Activated CD4-positive, alpha-beta T cell treated with anti-CD3 and anti-CD28 coated beads for 4 hours (primary cell): ENCODE data around the gene FOXK1.

ENCODE experiments used
- DNase-seq, 2 donors: peaks; one replicate each; pipeline ENCODE4 v3.0.0-alpha.2; 2020

The FOXK1 gene

DNA sequence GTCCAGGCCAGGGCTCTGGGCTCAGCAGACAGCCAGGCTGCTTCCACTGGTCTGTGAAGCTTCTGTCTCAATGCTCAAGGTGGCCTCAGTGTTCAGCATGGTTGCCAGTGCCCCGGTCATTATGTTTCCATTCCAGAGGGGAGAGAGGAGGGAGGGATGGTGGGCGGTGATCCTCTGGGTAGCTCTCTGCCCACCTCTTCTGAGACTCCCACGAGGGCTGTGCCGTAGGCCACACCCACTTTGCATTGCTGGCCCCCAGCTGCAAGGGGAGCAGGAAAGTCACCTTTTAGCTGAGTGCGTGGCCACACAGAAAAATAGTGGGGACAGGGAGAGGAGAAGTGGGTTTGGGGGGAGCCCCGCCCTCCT, 42.5 kb downstream of the FOXK1 start:
- DNase-seq: no peak

DNA sequence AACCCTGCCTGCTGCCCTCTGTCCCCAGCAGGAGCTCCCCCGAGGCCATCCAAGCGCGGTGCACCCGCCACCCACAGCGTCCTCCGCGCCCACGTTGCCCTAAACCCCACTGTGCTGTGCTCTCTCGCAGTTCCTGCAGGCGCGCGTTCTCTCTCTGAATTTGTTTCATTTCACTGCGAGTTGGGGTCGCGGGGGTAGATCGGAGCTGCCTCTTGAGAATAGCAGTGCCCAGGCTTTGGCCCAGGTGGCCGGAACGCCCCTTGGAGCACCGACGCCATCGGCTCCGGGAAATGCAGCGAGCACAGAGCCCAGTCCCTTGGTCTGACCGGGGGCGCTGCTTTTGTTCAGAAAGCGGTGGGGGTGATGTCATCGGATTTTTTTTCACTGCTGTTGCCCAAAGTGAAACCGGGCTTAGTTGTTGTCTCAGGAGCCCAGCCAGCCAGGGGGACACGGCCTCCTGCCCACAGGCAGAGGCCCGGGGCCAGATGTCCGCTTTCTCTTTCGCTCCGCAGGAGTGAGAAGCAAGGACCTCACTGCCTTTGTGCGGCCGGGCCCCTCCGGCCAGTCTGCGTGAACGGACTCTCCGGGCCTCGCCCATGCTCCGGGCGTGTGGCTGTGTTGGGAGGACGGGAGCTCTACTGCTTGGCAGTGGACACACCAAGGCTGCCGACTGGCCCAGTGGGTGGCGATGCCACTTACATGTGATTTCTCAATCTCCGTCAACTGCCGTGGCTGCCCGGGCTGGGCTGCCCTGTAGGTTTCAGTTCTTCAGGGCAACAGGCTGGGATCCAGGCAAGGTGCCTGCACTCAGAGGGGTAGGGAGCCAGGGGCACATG, 43.1 kb downstream of the FOXK1 start:
- DNase-seq: peak; percentile 40 to 53

DNA sequence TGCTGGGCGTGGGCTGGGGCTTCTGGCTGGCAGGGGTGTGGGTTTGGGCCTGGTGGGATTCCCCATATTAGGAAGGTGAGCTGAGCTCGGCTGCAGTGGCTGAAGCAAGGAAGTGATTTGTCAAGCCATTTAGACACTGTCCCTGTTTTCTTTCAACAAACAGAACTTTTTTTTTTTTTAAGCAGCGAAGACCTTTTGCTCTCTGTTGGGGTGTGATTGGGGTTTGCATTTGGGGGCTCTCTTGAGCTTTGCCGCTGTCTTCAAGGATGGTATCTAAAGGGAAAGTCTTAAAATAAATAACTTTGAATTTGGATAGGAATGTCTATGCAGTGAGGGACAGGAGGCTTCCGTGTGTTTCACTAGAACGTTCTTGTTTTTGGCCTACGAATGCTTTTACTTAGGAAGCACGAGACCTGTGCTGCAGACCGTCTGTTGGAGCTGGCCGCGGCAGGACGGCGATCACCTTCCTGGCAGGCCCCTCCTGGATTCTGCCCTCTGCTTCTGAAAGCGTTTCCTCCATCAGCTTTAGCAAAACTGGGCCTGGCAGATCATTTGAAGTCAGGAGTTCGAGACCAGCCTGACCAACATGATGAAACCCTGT, 43.9 kb downstream of the FOXK1 start:
- DNase-seq: no peak

DNA sequence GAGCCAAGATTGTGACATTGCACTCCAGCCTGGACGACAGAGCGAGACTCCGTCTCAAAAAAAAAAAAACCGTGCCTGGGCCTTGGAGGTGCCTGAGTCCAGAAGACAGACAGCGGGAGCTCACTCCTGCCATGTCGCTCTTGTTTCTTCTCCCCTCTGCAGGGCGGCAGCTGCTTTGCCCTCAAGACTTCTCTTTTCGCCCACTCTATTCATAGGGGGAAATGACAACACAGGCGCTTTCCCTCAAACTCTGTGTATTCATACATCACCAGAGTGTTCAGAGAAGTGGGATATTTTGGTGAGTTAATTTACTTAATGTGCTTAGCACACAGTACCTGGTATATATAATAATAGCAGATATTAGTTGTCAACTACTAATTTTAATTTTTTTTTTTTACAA, 44.5 kb downstream of the FOXK1 start:
- DNase-seq: no peak

DNA sequence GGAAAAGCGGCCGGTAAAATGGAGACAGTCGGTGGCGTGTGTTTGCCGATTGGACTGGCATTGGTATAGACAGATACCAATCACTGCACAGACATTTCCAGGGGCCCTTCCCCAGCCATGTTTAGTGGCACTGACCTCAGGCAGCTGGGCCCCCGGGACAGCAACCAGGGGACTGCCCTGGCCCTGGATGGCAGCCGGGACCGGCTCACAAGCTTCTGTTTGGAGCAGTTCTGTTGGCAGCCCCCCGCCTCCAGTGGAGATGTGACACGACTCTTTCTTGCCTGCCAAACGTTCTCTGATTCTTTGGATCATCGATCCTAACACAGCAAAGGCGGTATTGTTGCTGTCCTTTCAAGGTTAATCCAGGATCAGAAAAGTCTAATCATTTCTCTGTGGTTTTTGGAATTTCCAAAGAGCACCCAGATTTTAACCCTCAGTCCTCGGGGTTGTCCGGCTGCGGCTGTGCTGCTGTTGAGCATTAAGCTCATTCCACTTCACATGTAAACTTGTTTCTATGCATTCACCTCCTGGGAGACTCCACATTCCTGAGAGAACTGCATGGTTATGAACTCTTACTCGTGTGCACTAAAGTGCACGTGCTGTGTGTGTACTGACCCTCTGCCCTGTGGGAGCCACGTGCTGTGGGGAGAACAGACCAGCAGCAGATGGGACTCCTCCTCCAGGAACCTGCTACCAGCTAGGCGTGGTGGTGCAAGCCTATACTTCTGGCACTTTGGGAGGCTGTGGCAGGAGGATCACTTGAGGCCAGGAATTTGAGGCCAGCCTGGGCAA, 46.0 kb downstream of the FOXK1 start:
- DNase-seq: no peak

DNA sequence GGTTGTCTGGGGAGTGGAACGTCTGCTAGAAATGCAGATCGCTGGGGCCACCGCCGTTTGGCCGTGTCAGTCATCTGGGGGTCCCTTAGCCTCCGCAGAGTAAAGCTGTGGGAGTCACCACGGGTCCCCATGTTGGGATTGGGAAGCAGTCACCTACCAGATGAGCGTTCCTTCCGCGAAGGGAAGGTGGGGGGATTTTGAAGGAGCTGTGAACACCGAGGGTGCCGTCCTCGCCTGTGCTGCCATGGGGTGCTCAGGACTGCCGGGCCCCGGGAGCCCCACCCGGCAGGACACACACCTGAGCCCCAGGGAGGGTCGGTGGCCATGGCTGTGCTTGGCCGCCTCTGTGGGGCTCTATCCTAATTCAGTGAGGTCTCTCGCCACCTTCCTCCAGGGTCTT, 47.2 kb downstream of the FOXK1 start:
- no peak for DNase-seq

DNA sequence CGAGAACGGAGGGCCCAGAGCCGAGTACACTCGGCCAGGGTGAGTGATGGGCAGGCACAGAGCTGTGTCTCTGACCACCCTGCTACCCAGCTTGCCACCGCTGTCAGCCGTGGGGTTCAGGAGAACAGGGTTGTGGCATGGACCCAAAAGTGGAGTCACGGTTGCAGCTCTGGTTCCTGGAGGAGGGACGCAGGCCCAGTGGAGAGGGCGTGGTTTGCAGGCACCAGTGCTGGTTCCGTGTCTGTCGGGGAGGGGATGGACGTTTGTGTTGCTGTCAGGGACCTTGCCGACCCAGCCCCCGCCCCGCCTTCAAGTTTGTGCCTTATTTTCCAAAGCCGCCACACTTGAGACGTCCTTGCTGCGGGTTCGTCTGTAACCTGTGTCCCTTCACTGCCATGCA, 48.2 kb downstream of the FOXK1 start:
- DNase-seq: no peak

DNA sequence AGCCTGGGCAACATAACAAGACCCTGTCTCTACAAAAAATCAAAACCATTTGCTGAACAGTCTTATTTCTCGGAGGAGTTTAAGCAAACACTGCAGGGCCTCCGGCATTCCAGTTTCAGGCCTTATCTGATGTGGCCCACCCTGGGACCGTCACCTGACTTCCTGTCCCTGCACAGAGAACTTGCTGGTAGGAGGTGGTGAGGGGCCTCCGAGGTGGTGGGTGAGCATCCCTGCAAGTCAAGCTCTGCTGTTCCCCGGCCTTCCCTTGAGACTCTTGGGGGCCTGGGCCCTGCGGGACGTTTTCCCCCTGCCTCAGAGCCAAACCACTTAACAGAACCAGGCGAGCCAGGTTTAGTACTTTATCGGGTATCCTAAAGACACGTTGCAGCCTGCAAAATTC, 48.9 kb downstream of the FOXK1 start:
- DNase-seq: no peak

DNA sequence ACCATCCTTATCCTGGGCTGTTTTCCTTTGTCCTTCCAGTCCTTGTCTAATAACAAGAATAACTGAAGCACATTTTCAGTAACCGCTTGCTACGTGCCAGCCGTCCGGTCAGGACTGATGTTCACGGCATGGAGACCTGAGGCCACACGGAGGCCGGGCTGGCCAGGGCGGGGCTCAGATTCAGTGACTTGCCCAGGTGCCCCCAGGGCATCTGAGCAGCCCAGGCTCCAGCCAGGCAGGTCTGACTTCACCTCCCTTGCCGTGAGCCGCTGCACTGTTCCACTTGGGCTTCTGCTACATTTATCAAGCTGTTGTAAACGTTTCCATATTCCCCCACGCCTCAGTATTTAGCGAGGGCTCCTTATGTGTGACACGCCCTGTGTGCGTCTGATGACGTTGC, 49.7 kb downstream of the FOXK1 start:
- no peak for DNase-seq

DNA sequence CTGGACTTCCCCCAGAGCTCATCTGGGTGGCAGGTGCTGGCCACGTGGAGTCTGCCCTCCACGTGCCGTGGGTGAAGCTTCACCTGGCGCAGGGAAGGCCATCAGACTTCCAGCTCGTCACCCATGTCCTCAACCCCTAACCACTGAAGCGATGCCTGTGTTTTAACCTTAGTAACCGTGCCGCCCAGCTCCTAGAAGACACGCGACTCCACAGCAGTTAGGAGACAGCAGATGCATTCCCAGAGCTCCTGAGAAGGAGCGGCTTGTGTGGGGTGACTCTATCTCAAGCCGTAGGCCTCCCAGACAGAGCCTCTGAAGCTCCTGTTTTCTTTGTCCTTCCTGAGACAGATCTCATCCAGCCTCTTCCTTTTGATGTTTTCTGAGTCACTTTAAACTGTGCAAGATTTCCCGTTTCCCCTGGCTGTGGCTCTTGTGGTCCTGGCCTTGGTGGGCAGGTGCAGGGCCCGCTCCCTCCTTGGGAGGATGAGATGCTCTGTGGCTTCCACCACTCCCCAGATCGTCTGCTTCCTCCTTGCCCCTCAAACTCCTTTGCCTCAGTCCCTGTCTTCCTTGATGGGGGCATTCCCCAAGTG, 51.9 kb downstream of the FOXK1 start:
- no peak for DNase-seq

DNA sequence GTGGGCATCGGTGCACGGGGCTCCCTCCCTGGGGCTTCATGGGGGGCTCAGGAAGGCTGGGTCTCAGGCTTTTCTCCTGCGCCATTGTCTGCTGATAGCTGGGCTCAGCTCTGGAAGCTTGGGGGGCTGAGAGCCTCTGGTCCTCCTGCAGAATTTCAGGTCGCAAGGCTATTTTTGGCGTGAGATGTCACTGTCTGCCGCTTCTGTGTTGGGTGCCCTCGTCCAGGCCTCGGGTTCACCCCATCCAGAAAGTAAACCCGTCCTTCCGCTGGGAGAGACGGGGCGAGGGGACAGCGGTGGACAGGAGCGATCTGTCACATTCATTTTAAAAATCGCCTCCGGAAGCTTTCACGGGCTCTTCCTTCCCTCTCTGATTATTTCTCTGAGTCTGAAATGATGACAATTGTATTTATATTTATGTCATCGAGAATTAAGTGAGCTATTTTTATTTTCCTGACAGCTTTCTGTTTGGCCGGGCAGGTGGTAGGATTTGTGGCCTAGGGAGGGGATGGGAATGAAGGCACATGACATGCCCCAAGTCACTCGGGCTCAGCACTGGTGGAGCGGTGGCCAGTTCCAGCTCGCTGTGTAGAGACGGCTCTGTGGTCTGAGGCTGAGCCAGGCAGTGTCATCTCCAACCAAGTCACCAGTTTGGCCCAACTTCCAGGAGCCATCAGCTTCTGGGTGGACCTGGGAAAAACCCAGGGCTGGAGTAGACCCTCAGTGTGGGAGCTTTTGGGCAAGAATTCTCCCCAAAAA, 52.7 kb downstream of the FOXK1 start:
- no peak for DNase-seq

DNA sequence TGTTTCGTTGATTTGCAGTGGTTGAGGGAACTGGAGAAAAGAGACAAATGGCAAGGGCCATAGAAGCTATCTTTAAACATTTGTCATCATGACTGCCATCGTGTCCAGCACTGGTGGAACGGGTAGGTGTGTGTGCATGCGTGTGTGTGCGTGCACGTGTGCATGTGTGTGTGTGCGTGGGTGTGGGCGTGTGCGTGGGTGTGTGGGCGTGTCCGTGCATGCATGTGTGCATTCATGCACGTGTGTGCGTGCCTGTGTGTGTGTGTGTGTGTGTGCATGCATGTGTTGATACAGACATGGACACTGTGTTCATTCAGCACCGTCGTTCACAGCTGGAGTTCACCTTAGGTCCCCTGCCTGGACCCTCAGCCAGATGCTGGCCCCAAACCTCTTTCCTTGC, 55.2 kb downstream of the FOXK1 start:
- DNase-seq: no peak

DNA sequence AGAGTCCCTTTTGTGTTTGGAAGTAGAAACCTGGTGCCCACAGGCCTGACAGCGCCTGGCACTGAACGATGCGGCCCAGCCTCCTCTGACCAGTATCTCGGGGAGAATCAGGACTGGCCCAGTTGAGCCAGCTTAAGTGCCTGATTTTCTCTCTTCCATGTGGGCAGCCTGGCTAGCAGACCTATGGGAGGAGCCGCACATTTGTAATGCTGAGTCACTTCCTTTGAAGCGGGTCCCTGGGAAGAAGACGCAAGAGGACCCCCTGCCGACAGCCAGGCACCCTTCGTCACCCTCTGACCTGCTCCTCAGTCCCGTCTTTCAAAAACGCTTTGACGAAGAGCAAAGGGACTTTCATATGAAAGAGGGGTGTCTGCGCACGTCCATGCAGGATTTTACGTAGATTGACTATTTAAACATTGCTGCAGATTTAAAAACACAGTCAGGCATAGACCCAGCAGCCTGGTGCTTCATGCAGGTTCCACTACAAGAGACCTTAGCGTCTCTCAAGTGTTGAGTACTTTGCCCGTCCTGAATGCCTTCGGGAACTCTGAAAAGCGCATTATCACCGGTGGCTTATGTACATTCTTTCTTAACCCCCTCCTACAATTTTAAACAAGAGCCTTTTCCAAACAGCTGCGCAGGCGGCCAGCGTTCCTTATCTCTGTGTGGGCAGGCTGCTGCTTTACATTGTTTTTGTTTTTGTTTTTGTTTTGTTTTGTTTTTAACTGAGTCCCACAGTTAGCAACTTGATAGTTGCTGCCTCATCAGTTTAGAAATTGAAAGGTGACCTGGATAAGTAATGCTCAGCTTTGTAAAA, 56.8 kb downstream of the FOXK1 start:
- peak; percentile 23 to 25 for DNase-seq

DNA sequence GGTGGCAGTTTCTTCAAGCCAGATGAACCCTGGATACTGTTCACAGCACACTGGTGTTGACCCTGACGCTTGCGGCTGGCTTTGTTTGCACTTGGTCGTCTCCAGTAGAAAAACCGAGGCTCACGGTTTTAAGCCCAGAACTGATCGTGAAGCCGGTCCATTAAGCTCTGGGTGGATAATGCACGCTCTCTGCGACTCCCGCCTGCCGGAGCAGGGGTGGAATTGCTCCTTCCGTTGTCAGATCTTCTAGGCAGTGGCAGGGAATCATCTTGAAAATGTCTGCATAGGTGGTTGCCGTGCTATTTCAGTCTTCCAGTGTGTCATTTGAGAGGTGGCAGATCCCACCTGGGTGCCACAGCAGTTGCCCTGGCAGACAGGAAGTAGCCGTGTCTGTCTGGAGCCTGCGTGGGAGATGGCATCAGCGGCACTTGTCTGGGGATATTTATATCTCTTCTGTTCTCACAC, 57.5 kb downstream of the FOXK1 start:
- peak; percentile 52 to 59 for DNase-seq

DNA sequence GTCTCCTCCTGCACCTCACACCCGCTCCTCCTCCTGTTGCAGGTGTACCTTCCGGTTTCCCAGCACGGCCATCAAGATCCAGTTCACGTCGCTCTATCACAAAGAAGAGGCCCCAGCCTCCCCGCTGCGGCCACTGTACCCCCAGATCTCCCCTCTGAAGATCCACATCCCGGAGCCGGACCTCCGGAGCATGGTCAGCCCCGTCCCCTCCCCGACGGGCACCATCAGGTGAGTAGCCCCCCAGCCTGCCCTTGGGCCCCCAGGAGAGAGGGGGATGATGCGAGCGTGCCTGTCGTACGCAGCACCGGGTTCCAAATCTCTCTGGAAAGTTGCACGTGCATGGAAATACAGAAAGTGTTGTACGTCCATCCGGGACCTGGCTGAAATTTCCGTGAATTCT, 58.7 kb downstream of the FOXK1 start:
- DNase-seq: no peak

DNA sequence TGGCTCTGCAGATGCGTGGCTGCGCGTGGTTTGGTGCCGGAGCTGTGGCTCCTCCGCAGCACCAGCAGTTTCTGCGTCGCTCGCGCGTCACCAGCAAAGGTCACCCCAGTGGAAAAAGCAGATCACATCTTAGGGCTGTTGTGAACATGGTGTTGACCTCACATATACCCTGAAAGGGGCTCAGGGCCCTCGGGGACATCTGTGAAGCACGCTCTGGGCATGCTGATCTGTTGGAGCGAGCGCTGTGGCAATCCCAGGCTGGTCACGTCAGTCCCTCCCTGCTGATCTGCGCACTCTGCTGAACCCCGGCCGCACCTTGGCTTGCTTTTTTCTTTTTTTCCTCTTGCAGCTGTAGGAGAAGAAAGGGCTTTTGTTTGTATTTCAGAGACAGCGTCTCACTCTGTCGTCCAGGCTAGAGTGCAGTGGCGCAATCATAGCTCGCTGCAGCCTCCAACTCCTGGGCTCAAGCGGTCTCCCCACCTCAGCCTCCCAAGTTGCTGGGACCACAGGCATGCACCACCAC, 60.0 kb downstream of the FOXK1 start:
- no peak for DNase-seq

DNA sequence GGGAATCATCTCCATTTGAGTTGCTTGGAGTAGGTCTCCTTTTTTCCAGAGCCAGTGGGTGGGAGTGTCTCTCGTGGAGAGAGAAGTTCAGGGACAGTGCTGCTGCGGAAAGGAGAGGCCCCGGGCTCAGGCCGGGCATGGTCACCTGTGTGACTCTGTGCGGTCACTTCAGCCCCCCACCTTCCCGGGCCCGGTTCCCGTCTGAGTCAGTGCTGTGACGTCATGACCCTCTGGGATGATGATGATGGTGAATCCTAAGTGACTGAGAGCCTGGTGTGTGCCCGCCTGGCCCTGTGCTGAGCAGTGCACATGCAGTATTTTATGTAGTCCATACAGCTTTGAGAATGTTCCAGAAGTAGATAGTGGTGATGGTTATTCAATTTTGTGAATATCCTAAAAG, 60.8 kb downstream of the FOXK1 start:
- DNase-seq: no peak

DNA sequence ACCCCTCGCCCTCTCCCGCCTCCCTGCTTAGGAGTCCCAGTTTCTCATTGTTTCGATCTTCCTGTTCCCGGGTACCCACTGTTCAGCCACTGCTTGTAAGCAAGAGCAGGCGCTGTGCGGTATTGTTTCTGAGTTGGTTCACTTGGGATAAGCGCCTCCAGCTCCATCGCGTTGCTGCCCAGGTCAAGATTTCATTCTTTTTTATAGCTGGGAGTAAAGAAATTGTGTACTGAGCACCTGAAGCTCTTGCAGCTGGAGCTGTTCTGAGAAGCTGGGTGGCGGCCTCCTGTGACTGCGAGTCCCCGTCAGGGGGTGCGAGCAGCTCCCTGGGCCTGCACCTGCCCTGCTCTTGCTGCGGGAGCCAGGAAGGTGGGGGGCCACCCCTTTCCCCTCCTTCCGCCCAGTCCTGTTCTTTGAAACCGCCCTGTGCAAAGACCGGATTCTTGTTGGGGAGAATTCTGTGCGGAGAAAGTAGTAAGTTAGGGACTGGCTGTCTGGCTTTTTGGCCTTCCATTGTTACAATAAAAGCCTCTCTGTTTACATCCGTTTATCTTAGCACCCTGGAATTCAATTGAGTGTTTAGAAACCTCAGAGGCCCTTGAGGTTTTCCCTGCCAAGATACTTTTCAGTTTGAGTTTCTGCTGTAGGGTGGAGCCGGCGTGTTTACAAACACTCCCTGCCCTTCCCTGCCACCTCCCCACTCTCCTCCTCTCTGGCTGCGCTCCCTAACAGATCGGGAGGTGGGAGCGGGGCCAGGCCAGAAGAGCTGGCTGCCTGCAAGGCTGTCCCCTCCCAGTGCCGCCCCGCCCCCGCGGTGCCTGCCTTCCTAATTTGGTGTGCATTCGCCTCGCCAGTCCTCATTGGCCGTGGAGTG, 62.5 kb downstream of the FOXK1 start:
- DNase-seq: peak; percentile 61 to 72

DNA sequence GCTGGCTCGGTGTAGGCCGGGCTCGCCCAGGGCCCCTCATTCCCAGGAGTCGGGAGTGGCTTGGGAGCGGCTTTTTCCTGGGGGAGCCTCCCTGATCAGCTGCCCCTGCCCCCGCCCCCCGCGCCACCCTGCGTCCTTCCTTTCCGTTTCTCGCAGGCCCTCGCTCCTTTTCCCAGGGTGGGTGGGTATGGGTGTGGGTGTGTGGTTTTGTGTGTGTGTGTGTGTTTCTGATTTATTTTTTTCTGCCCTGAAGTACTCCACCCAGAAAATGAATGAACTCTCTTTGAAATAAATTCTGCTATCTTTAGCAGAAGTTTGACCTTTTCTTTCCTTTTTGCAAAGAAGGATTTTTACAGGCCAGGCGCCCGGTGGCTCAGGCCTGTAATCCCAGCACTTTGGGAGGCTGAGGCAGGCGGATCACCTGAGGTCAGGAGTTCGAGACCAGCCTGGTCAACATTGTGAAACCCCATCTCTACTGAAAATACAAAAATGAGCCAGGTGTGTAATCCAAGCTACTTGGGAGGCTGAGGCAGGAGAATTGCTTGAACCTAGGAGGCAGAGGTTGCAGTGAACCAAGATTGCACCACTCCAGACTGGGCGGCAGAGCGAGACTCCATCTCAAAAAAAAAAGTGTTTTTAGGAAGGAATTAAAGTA, 63.3 kb downstream of the FOXK1 start:
- DNase-seq: no peak
